Panc1 (cell line): ENCODE data around the gene TSSC4.

ENCODE experiments used
- TCF7L2 ChIP-seq: IDR thresholded peaks from 2 replicates; pipeline ENCODE4 v1.6.1; 2011; ENCODE audit warnings: mild to moderate bottlenecking, low read depth, low read length, inconsistent platforms
- TF ChIP-seq, protein P1 (sequence below): fragments of 450-650 bp; IDR thresholded peaks from 2 replicates; pipeline ENCODE4 v1.5.1; 2017; ENCODE audit warnings: mild to moderate bottlenecking
- TF ChIP-seq, protein P2 (sequence below), 2 experiments: IDR thresholded peaks; 2 replicates each; pipeline ENCODE4 v1.6.1; 2011 to 2012; ENCODE audit warnings: low read depth in 2 of 2, control low read depth in 1 of 2, low read length in 1 of 2, mild to moderate bottlenecking in 1 of 2, moderate library complexity in 1 of 2; ENCODE audit not compliant: insufficient read depth in 1 of 2

DNA sequence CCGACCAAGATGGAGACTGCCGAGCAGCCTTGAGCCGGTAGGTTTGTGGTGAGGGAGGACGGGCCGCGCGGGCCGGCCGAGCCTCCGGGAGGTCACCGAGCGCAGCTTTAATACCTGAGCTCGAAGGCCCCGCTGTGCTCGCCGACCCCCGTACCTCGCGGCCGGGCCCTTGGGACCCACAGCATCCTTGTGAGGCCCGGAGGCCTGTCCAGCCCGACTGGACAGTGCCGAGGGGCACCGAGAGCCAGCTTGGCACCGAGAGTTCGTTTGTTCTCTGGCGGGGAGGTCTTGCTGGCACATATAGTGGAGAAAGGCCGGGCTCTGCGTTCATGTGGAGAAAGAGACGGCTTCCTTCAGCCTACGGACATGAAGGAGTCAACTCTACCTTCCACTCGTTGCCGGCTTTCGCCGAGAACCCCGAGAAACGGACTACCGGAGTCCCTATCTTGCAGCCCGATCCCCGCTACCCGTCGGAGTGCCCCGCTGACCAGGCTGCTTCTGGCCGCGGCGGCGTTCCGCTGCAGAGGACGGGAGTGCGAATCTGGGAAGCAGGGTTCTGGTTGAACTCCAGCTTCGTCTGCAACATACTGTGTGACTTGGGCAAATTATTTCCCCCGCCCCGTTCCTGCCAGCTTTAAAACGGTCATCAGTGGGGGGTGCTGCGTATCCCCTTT, 349 bp downstream of the TSSC4 start:
- TF ChIP-seq, protein P1, sequence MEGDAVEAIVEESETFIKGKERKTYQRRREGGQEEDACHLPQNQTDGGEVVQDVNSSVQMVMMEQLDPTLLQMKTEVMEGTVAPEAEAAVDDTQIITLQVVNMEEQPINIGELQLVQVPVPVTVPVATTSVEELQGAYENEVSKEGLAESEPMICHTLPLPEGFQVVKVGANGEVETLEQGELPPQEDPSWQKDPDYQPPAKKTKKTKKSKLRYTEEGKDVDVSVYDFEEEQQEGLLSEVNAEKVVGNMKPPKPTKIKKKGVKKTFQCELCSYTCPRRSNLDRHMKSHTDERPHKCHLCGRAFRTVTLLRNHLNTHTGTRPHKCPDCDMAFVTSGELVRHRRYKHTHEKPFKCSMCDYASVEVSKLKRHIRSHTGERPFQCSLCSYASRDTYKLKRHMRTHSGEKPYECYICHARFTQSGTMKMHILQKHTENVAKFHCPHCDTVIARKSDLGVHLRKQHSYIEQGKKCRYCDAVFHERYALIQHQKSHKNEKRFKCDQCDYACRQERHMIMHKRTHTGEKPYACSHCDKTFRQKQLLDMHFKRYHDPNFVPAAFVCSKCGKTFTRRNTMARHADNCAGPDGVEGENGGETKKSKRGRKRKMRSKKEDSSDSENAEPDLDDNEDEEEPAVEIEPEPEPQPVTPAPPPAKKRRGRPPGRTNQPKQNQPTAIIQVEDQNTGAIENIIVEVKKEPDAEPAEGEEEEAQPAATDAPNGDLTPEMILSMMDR: no peak
- no peak for TF ChIP-seq TCF7L2
- TF ChIP-seq, protein P2, sequence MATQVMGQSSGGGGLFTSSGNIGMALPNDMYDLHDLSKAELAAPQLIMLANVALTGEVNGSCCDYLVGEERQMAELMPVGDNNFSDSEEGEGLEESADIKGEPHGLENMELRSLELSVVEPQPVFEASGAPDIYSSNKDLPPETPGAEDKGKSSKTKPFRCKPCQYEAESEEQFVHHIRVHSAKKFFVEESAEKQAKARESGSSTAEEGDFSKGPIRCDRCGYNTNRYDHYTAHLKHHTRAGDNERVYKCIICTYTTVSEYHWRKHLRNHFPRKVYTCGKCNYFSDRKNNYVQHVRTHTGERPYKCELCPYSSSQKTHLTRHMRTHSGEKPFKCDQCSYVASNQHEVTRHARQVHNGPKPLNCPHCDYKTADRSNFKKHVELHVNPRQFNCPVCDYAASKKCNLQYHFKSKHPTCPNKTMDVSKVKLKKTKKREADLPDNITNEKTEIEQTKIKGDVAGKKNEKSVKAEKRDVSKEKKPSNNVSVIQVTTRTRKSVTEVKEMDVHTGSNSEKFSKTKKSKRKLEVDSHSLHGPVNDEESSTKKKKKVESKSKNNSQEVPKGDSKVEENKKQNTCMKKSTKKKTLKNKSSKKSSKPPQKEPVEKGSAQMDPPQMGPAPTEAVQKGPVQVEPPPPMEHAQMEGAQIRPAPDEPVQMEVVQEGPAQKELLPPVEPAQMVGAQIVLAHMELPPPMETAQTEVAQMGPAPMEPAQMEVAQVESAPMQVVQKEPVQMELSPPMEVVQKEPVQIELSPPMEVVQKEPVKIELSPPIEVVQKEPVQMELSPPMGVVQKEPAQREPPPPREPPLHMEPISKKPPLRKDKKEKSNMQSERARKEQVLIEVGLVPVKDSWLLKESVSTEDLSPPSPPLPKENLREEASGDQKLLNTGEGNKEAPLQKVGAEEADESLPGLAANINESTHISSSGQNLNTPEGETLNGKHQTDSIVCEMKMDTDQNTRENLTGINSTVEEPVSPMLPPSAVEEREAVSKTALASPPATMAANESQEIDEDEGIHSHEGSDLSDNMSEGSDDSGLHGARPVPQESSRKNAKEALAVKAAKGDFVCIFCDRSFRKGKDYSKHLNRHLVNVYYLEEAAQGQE (IDR thresholded peaks at IDR 0.05; ENCODE audit: insufficient read depth in 1 of 2, low read depth in 2 of 2, low read length in 1 of 2): no peak
